ENCODE results near the gene KLHL24.
"Not testable (repeated sequence)": the region's sequence is repeated elsewhere in the genome, so short reads cannot be mapped to it uniquely, and the experiment has no call there.

KLHL24 gene

GRCh38 chr3:183636221-183637105 is 1.0 kb downstream of the KLHL24 start:
- DNase-seq, result peak; percentile 74 to 92

- DNase-seq, result no peak
These were observed 1.7 kb downstream of the KLHL24 start for GRCh38 chr3:183637106-183637486.

- DNase-seq, result not testable (repeated sequence)
These were observed 2.2 kb downstream of the KLHL24 start for GRCh38 chr3:183637633-183638032.

- DNase-seq, result no peak
These were observed 2.9 kb downstream of the KLHL24 start for GRCh38 chr3:183638101-183638852.

GRCh38 chr3:183640635-183641034 is 5.2 kb downstream of the KLHL24 start:
- not testable (repeated sequence) for DNase-seq

GRCh38 chr3:183641882-183642281 is 6.5 kb downstream of the KLHL24 start:
- DNase-seq, result no peak

GRCh38 chr3:183644244-183644643 is 8.8 kb downstream of the KLHL24 start:
- DNase-seq, result no peak

- no peak for DNase-seq
These were observed 9.8 kb downstream of the KLHL24 start for GRCh38 chr3:183645254-183645653.

DNA sequence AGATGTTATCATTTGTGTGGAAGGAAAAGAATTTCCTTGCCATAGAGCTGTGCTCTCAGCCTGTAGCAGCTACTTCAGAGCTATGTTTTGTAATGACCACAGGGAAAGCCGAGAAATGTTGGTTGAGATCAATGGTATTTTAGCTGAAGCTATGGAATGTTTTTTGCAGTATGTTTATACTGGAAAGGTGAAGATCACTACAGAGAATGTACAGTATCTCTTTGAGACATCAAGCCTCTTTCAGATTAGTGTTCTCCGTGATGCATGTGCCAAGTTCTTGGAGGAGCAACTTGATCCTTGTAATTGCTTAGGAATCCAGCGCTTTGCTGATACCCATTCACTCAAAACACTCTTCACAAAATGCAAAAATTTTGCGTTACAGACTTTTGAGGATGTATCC is 15.1 kb downstream of the KLHL24 start:
- DNase-seq, result no peak

- DNase-seq, result peak in 1 of 2 experiments; percentile 14
These were observed 18.0 kb downstream of the KLHL24 start for GRCh38 chr3:183653209-183654064.

GRCh38 chr3:183654727-183655126 is 19.3 kb downstream of the KLHL24 start:
- no peak for DNase-seq

DNA sequence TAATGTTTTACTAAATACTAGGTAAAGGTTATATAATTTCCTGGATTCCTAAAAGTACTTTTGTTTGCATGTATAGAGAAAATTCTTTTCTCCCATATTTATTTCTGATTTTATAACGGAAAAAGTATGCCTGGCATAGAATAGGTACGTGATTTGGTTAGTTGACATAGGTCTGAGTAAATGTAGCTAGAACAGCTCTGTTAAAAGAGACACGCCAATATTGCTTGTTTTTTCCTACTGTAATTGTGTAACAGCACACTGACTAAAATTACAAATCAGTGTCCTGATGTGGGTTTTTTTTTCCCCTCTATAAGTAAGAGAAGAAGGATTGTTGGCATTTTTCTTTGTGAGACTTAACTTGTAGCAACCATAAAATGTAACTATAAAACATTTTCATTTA is 26.7 kb downstream of the KLHL24 start:
- DNase-seq, result no peak

DNA sequence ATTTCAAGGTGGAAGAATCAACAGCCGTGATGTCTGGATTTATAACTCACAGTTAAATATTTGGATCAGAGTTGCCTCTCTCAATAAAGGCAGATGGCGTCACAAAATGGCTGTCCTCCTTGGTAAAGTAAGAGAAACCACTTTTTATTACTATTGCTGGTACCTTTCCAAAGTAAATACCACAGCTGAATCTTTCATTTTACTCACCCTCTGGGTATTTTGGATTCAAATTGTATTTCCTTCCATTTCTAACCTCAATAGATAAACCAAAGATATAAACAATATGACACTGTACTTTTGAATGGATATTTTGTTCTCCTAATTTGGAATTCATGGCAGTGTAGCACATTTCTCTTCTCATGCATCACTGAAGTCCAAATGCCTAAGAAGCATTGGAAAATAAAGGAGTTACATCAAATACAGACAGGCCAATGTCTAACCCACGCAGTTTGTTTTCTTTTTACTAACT is 29.5 kb downstream of the KLHL24 start:
- DNase-seq, result no peak

DNA sequence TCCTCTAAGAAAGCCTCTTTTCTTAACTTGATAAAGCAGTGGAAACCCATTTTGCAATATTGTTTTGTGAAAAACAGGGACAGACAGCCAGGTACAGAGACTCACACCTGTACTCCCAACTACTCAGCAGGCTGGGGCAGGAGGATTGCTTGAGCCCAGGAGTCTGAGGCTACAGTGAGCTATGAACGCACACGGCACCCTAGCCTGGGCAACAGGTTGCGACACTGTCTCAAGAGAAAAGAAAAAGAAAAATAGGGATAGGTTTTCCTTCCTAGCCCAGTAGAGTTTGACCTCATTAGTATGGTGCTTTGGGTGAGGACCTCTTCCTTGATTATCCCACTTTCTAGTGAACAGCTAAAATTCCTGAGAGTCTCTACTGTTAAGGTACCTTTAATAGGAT is 44.6 kb downstream of the KLHL24 start:
- DNase-seq, result no peak

GRCh38 chr3:183687705-183688104 is 52.3 kb downstream of the KLHL24 start:
- DNase-seq, result no peak

- no peak for DNase-seq
These were observed 53.5 kb downstream of the KLHL24 start for GRCh38 chr3:183688874-183689273.

DNA sequence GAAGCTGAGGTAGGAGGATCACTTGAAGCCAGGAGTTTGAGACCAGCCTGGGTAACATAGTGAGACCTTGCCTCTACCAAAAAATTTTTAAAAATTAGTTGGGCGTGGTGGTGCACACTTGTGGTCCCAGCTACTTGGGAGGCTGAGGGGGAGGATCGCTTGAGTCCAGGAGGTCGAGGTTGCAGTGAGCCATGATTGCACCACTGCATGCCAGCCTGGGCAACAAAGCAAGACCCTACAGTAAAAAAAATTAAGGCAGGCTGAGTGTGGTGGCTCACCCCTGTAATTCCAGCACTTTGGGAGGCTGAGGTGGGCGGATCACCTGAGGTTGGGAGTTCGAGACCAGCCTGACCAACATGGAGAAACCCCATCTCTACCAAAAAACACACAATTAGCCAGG is 54.2 kb downstream of the KLHL24 start:
- not testable (repeated sequence) for DNase-seq

- no peak for DNase-seq
These were observed 55.1 kb downstream of the KLHL24 start for GRCh38 chr3:183690402-183690995.

DNA sequence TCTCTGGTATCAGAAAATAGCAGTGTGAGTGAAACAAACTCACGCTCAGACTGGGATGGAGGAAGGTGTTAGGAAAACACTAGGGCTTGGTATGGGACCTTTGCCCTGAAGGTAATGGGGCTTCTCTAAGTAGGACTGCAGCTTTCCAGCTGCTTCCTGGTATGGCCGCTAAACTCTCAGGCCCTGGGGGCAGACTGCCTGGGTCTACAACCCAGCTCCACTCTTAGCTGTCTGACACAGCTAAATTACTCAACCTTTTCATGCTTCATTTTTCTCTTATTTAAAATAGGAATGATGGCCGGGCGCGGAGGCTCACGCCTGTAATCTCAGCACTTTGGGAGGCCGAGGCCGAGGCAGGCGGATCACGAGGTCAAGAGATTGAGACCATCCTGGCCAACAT is 57.0 kb downstream of the KLHL24 start:
- DNase-seq, result no peak

DNA sequence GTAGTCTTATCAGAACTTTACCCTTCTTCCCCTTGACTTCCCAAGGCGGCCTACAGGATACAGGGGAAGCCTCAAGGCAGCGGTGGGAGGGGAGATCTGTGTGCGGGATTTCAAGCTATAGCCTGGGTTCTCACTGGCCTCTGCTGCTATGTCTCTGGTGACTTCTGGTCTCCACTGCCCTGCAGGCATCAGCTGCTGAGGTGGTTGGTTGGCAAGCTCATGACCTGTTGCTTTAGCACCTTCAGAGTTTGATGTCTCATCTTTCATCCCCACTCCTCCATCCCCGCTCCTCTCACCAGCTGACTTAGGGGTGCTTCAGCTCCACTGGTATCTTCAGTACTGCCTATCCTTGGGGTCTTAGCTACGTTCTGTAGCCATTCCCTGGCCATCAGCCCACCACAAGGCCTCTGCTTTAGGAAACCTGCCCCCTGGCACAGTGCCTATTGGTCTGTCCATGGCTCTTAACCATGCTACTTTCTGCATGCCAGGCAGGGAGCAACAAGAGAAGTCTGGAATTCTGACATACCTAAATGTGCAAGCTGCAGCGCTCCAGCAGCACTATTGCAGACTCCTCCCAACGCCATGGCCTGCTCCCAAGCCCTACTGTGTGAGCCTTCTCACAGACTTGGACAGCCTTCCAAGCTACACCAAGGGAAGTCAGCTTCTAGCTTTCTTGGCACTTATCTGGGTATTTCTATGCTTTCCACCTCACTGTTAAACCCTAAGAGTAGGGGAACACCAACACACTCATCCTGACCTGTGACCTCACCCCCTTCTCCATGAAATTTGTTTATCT is 60.3 kb downstream of the KLHL24 start:
- no peak for DNase-seq

- no peak for DNase-seq
These were observed 61.7 kb downstream of the KLHL24 start for GRCh38 chr3:183697123-183697609.
